ENCODE results near the gene TMEM245.
"Not testable (repeated sequence)": the region's sequence is repeated elsewhere in the genome, so short reads cannot be mapped to it uniquely, and the experiment has no call there.

Gene TMEM245

DNA sequence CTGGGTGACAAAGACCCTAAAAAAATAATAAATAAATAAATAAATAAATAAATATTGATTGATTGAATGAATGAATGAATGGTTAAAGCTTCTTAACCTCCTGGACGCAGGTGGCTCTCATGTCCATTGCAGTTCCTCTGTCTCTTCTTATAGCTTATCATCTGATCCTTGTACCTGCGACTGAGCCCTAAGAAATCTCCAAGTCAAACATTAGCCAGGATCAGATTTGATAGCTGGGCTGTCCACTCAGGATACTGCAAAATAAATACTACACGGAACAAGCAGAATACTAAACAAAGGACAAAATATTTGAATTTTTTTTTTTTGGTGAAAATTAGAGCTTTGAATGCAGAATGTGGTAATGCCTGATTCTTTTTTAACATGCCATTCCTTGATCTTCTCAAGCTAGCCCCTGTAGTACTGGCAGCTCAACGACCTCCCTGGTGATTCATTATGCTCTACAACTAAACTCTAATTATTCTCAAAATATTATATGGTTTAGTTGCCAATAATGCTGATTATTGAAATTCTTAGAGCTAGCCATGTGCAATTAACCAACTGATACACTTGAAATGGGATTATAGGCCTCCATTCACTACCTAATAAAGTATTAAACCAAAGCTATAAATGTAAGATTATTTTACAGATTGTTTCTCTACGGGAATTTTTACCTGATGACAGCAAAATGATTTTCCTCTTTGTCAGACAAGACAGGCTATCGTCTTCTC, 9.9 kb upstream of the TMEM245 start:
- no peak for DNase-seq

DNA sequence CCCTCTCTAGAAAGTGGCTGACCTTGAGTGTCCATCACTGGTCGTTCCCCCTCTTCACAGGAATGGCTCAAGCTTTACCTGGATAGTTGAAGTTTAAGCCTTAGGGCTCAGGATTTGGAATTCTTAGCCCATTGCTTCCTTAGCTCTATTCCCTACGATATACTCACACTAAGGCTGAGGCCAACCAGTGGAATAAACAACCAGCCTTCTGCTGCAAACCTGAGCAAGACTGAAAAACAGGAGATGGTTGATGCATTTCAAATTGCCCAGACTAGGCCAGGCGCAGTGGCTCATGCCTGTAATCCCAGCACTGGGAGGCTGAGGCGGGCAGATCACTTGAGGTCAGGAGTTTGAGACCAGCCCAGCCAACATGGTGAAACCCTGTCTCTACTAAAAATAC, 6.9 kb upstream of the TMEM245 start:
- DNase-seq: not testable (repeated sequence)

DNA sequence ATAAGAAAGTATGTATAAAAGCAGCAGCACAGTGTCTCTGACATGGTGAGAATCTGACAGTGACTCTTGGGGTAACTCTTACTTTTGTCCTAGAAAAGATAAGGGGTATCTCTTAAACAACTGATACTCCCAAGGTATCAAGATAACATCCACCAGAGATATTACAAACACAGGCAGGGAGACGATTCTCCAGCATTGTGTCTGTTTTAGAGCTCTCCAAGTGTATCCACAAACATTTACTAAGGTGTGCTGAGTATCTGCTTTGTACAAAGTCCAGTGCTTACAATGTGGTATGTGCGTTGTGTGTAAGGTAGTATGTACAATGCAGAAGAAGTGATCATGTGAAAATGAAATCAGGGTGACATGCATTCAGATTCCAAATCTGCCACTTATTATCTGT, 4.4 kb upstream of the TMEM245 start:
- DNase-seq: no peak

DNA sequence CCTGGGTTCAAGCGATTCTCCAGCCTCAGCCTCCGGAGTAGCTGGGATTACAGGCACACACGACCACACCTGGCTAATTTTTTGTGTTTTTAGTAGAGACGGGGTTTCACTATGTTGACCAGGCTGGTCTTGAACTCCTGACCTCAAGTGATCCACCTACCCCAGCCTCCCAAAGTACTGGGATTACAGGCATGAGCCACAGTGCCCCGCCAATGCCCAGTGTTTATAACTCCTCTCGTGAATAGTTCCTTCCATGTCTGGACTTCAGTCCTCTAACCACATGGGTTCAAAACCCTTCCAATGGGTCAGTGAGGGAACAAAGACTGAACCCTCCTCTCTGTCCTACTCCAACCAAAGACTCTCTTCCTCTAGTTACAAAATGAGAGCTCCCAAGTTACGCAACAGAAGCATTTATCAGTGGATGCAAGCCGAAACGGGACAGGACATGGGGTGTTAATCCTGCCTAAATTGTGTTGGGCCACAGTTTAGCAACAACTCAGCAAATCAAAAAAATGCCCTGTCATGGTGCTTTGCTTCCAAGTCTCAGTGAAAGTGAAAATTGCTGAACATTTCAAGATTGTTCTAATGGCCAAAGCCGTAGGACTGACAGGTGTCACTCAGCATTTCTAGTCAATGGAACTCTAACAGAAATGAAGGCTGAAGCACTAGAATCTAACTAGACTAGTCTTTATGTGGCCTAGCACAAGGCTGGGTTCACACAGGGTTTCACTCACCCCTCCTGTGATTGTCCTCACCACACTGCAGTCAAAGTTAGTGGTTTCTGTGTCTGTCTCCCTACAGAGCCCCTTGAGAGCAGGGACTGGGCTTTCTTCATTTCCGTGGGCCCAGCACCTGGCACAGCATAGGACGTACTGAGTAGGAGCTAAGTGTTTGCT, 3.2 kb upstream of the TMEM245 start:
- DNase-seq: no peak

DNA sequence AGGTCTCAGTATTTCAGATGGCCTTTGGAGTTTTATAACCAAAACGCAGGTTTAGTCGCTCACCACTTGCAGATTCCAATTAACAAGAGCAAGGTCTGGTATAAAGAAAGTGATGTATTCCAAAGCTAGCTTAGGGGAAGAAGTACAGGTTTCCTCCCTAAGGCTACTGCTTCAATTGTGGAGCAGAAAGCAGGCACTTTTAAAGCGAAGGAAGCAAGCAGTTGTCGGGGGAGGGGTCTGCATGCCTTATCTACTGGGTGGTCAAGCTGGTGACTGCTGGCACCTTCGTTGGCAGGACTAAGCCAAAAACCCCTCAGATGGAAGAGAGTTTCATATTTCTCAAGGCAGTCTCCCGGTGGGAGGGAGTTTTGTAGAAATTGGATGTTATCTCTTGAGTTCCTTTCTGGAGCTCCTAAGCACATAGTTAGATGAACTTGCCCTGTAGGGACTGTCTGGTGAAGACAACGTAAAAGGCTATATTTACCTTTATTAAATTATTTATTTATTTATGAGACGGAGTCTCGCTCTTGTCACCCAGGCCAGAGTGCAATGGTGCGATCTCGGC, 1.6 kb upstream of the TMEM245 start:
- DNase-seq: no peak

DNA sequence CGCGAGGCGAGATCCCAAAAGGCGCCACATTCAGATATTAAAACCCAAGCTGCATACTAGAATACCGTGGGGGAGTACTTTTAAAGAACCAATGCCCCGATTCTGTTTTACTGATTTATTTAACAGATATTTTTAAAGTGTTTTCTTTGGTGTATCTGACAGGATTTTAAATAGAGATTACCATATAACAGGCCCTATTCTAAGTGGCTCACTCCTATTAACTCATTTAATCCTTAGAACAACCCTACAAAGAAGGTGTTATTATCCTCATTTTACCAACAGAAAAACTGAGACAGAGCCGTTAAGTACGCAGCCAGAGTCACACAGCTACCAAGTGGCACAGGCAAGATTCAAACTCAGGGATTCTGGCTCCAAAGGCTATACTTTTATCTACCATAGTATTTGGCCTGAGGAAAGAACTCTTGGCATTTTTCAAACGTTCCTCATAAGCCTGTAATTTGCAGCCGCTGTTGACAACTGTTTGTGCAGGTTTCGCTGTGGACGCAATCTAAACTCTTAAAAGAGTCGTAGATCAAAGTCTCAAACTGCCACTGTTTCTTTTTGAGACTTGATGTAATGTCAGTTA, 550 bp upstream of the TMEM245 start:
- DNase-seq: no peak

DNA sequence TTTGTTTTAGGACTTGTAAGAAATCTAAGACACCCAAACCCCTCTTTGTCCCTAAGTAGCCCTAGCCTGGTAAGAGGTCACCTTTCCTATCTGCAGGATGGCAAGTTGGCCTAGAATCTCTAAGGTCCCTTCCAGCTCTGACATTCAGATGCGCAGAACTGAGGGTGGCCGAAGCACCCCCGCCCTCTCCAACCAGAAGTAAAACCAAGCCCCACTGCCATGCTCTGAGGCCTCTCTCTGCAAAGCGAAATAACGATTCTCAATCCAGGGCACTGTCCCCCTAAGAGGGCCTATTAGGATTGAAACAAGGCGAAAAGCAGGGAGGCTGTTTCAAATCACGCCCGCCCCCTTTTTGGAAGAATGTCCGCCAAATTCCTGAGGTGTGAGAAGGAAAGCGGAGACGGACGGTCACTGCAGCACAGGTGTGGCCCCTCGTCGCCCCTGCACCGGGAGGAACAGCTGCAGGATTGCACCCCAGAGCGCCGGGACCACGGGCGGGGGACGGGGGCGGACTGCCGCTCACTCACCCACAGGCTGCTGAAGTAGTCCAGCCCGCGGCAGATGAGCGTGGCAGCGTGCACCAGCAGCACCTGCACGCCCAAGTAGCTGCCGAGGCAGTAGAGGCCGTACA, 824 bp downstream of the TMEM245 start:
- DNase-seq: peak; percentile 32

DNA sequence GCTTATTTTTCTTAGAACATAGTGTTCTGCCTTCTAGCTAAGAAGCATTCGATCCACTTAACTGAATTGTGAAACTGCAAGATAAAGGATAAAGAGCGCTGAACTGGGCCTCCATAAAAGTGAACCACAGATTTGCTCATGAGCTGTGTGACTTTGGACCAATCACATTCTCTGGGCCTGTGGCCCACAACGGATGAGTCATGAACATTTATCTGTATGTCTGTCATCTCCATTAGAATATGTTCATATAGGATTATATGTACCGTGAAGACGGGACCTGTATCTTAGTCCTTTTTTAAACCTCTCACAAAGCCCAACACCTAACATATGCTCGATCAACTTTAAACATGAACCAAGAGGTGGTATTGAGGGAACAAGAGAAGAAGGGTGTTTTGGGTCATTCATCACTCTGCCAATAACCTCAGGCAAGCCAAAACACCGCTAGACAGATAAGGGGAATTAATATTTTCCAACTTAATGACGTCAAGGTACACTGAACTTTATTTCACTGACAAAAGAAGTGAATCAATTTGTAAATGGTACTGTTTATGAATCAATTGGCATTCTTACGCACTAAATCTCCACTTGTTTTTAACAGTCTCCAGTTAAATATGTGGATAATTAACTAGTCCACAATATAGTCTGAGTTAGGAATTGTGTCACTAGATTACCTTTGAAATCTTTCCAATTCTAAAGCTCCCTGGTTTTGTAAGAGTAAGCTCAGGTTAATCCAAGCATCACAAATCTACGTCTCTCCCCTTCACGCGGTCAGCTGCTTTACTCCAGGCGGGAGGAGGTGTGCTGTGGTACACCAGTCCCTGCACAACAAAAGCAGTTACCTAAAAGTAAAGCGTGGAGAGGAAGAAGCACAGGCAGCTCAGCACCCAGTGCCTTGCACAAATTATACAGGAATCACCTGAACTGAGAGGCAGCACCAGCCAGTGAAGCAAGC, 1.6 kb downstream of the TMEM245 start:
- DNase-seq: no peak

DNA sequence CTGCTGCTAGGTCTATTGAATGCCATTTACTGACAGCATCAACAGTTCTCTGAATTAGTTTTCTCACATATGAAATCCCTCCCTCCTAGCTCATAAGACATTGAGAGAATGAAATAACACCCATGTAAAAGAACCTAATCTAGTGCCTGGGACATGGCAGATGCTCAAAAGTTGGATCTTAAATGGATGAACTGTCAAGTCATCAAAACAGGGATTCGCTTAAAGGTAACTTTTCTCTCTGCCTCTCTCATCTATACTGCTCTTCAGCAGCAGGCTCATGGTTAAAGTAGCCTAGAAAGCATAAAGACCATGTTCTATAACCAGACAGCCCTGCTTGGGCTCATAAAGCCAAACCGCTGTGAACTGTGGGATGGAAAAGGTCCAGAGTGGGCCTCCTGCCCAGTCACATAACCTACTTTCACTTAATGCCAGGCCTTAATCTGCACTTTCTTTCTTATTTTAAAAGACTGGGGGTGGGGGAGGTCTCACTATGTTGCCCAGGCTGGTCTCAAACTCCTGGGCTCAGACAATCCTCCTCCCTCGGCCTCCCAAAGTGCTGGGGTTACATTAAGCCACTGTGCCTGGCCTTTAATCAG, 3.7 kb downstream of the TMEM245 start:
- DNase-seq: peak; percentile 68

DNA sequence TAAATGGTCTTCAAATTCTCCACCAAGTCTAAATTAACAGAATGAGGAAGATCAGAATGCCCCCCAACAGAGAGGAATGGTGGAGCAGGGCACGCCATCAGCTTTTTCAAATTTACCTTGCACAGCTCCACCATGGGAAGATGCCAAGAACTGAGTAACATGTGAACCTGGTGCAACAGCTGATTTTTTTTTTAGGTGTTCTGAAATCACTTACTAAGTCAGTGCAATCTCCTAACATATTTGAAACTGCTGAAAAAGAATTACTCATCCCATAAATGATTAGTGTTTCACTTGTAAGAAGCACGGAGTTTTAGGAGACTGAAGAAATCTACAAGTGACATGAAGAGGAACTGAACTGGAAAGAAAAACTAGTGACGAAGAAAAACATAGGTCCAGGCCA, 5.1 kb downstream of the TMEM245 start:
- DNase-seq: no peak

DNA sequence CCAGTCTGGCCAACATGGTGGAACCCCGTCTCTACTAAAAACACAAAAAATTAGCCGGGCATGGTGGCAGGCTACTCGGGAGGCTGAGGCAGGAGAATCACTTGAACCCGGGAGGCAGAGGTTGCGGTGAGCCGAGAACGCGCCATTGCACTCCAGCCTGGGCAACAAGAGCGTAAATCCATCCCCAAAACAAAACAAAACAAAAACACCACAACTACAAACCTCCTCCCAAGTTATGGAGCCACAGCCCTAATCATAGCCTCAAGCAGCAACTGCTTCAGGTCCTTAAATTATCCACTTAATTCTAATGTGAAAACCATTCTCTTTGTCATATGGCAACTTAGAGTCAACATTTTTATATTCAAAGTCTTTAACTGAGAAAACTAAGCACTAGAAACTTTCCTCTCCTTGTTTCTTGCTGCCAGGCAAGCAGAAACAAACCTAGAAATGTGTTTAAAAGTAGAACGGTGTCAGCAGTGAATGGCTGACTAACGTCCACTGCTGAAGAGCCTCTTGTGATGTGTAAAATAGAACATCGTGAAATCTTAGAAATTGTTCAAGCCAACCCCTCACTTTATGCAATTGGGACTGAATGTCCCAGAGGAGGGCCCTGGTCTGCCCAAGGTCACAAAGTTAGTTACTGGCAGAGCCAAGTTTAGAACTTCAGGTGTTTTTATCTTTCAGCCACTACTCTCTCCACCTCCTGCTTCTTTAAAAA, 5.7 kb downstream of the TMEM245 start:
- no peak for DNase-seq

DNA sequence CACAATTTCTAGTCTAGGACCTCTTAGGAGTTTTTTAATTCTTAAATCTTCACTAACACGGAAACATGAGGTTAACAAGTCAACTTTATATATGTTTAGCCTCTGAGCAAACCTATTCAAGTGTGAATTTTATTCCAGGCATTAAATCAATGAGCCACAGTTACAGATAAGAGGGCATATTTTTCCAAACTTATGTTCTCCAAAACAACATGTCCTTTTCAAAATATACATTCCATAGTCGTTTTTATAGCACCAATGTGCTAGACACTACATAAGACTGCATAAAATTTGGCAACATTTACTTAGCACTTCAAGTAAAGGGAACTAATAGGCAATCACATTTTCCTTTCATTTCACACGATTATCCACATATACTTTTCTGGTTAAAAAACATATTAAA, 6.5 kb downstream of the TMEM245 start:
- no peak for DNase-seq

DNA sequence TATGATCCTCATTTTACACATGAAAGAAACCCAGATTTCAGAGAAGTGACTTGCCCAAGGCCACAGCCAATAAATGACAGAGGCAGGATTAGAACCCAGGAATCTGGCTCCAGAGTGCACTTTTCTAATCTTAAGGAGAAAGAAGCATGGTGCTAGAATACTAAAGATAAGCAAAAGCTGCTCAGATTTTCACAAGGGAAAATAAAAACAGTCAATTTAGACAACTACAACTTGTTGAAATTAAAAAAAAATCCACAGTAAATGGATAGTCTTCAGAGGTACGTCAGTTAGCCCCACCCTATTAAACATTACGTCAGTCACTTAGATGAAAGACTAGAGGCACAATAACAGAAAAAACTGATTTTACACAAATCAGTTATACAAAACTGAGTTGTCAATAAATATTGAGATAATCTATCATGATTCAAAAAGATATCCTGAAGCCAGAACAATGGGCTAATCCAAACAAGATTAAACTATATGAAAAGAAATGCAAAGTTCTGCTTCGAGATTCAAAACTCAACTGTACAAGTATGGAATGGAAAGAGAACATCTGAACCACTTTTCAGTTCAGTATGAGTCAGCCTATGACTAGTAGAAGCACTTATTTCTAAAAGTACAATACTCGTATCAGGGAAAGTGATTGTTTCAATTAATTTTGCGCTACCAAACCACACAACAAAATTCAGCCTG, 9.3 kb downstream of the TMEM245 start:
- no peak for DNase-seq

DNA sequence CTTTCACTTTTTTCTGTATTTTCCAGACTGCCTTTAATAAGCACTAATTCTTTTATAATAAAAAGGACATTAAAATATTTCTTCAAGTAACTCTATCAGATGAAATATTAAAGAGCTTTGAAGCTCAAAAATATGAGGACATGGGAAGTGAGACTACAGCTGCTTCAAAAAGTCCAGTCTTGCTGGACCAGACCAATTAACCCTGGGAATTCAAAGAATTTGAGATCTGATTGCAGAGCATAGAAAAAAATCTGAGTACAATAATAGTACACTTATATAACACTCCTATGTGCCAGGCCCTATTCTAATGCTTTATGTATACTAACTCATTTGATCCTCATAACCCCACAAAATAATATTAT, 9.8 kb downstream of the TMEM245 start:
- no peak for DNase-seq

DNA sequence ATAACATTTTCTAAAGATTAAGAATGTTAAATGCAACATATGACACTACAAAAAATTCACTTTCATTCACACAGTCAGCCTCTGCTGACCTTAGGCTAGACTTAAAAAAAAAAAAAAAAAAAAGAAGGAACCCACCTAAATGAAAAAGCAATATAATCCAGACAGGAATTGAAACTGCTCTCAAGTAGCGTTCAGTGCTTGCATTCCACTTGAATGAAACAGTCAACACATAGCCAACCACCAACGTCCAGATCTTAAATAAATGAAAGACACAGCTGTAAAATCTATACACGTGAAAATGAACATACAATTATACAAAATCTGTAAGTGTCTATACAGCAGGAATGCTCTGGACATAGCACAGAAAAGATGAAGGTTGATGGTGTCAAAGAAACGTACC, 11.4 kb downstream of the TMEM245 start:
- DNase-seq: no peak

DNA sequence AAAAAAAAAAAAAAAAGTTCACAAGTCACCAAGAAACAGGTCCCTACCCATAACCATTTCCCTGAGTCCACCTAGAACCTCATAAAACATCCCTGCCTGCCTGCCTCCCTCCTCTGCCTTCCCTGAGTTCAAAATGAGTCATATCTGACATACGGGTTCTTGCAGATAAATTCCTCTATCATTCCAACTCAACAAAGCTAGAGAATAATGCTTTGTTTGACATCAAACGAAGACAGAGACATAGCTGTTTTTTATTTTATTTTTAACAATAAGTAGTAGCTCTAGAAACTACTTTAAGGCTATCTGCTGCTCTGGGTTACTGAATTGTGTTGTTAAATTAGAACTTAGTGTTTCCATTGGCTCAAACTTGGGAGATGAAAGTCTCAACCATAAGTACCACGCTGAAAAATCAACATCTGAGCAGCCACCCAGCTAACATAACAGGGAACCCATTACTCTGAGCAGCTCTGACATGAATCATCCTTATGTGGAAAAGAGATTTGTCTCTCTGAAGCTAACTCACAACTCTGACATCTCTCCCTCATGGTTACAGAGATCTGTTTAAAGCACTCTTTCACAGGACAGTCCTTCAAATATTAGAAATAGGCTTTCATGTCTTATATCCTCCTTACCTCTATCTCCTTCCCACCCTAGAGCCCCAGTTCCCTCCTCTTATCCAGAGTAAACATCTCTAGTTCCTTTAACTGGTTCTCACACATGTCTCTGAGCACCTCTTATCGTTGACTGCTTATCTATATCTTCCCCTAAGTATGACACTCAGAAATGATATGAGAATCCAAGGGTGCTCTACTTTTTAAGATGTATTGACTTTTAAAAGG, 12.1 kb downstream of the TMEM245 start:
- no peak for DNase-seq

DNA sequence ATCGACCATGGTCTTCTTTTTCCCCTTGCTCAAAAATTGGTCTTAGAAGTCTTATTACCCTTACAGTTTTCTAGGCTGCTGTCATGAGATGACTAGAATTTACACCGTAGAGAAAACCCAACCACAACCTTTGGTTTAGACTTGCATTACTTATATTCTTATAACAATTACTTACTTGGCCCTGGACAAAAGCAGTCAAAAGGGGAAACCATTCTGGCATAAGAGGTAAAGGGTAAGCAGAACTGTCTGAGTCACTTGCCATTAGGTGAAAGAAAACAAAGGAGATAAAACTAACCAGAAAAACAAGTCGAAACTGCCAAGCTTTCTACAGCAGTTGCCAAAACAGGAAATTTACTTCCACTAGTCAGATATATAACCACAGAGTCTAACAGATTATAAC, 17.9 kb downstream of the TMEM245 start:
- no peak for DNase-seq

DNA sequence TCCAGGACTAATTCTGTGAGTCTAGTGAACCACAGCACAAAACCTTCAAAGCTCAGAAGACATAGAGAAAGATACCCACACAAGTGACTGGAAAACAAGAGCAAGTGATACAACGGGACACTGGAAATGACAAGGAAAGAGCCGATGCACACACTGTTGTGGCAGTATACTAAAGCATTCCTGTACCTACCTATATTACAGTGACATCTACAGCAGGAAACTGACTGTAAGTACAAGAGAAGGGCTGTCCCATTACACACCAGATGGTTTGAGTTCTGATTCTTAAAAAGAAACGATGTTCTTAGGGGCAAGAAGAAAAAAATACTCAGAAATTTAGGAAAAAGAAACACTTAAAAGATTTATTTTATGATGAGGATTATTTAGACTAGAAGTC, 18.5 kb downstream of the TMEM245 start:
- DNase-seq: no peak

DNA sequence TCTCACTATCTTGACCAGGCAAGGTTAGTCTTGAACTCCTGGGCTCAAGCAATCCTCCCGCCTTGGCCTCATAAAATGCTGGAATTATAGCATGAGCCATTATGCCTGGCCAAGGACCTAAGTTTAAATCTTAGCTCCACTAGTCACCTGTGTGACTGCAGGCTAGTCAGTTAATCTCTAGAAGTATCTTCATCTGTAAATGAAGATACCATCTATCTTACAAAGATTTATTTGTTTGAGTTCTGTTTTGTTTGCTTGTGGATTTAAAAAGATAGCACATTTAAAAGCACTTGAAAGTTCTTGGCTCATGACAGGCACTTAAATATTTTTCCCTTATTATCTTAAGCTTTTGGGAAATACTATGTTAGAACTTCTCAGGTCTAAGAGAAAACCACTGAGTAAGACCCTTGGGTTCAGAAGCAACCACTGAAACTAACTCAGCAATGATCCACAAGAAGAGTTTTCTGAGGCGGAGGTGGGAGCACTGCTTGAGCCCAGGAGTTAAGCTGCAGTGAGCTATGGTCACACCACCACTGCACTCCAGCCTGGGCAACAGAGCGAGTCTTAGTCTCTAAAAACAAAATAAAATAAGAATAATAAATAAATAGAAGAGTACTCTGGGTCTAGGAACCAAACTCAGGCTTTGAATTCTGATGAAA, 19.1 kb downstream of the TMEM245 start:
- no peak for DNase-seq
